Measurements from ENCODE around the gene RRAS2. TPM values are rescaled to one million over a fixed set of nuclear protein-coding genes. Genes with fewer than 3 reads are reported as not detected.
A peak's percentile ranks its signal among the peaks of the same experiment; 100 is the strongest.

Gene RRAS2
- total RNA-seq, 1 donor from 2014 or later = 51.9 TPM

DNA sequence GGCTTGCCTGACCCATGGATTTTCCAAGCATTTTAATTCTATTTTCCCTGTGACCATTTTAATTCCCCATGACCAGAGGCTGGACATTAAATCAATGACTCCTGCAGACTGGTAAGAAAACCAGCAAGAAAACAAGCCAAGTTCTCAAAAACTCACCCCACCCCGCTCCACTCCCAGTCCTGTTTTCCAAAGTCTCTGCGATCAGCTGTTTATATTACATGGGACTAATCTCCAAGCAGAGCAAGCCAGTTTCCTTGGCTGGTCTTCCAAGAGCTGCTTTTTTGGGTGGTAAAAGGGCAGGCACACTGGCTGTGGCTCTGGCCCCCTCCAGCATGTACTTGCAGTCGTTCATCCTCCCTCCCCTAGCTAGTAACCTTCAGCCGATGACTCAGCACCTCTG, 97.9 kb downstream of the RRAS2 start:
- peaks cover 17% of the 10 kb centered on the region for H3K36me3 Mint-ChIP-seq
- TF ChIP-seq, protein P1, sequence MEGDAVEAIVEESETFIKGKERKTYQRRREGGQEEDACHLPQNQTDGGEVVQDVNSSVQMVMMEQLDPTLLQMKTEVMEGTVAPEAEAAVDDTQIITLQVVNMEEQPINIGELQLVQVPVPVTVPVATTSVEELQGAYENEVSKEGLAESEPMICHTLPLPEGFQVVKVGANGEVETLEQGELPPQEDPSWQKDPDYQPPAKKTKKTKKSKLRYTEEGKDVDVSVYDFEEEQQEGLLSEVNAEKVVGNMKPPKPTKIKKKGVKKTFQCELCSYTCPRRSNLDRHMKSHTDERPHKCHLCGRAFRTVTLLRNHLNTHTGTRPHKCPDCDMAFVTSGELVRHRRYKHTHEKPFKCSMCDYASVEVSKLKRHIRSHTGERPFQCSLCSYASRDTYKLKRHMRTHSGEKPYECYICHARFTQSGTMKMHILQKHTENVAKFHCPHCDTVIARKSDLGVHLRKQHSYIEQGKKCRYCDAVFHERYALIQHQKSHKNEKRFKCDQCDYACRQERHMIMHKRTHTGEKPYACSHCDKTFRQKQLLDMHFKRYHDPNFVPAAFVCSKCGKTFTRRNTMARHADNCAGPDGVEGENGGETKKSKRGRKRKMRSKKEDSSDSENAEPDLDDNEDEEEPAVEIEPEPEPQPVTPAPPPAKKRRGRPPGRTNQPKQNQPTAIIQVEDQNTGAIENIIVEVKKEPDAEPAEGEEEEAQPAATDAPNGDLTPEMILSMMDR (IDR thresholded peaks at IDR 0.05; ENCODE audit: unreplicated experiment) = no peak
- H3K27me3 Mint-ChIP-seq (ENCODE audit: low read depth) = peaks cover 2% of the 10 kb centered on the region
- H3K27ac Mint-ChIP-seq = no peak overlapping the region
- H3K4me1 Mint-ChIP-seq = no peaks in the 10 kb centered on the region
- peaks cover 19% of the 10 kb centered on the region for H3K9me3 Mint-ChIP-seq
- H3K4me3 Mint-ChIP-seq = no peak overlapping the region
- DNase-seq (ENCODE audit: low spot score in 2 of 2, unreplicated experiment in 2 of 2) = no peak

DNA sequence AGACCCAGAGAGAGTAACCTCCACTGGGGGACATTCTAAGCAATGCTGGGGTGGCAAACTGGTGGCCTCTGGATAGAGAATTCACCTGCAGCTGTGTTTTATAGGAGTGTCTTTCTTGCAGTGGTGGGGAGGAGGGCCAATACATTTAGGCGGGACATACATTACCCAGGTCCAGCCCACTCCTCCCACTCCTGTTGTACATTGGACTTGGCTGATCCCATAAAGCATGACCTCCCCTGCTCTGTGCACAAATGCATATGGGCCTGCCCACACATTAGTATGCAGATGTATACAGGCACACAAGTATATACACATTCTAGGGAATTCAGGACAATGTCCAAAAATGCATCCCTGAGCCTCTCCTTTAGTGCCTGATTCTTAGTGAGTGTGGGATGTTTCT, 99.1 kb downstream of the RRAS2 start:
- H3K4me1 Mint-ChIP-seq = no peaks in the 10 kb centered on the region
- no peak overlapping the region for H3K4me3 Mint-ChIP-seq
- no peak overlapping the region for H3K27ac Mint-ChIP-seq
- no peak for DNase-seq (ENCODE audit: low spot score in 2 of 2, unreplicated experiment in 2 of 2)
- H3K27me3 Mint-ChIP-seq (ENCODE audit: low read depth) = peaks cover 2% of the 10 kb centered on the region
- peaks cover 8% of the 10 kb centered on the region for H3K9me3 Mint-ChIP-seq
- TF ChIP-seq, protein P1 (IDR thresholded peaks at IDR 0.05; ENCODE audit: unreplicated experiment) = no peak
- peaks cover 7% of the 10 kb centered on the region for H3K36me3 Mint-ChIP-seq

DNA sequence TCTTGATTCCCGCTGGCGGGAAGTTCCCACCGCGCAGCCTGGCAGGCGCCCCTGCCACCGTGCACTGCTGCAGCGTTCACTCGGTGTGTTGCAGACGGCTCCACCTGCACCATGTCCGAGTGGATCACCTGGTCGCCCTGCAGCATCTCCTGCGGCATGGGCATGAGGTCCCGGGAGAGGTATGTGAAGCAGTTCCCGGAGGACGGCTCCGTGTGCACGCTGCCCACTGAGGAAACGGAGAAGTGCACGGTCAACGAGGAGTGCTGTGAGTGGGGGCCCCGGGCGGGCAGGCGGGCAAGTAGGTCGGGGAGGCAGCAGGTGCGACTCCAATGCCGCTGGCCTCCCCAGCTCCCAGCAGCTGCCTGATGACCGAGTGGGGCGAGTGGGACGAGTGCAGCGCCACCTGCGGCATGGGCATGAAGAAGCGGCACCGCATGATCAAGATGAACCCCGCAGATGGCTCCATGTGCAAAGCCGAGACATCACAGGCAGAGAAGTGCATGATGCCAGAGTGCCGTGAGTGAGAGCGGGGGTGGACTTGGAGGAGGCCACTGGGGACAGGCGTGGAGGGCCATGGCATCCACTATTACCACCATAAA, 99.7 kb downstream of the RRAS2 start:
- TF ChIP-seq, protein P1 (IDR thresholded peaks at IDR 0.05; ENCODE audit: unreplicated experiment) = no peak
- Mint-ChIP-seq H3K36me3 (peaks cover 3% of the 10 kb centered on the region), H3K27me3 (ENCODE audit: low read depth) (peaks cover 2% of the 10 kb centered on the region), H3K4me1 (no peaks in the 10 kb centered on the region), H3K27ac (no peak overlapping the region), H3K9me3 (peaks cover 4% of the 10 kb centered on the region), H3K4me3 (no peak overlapping the region)
- no peak for DNase-seq (ENCODE audit: low spot score in 2 of 2, unreplicated experiment in 2 of 2)

DNA sequence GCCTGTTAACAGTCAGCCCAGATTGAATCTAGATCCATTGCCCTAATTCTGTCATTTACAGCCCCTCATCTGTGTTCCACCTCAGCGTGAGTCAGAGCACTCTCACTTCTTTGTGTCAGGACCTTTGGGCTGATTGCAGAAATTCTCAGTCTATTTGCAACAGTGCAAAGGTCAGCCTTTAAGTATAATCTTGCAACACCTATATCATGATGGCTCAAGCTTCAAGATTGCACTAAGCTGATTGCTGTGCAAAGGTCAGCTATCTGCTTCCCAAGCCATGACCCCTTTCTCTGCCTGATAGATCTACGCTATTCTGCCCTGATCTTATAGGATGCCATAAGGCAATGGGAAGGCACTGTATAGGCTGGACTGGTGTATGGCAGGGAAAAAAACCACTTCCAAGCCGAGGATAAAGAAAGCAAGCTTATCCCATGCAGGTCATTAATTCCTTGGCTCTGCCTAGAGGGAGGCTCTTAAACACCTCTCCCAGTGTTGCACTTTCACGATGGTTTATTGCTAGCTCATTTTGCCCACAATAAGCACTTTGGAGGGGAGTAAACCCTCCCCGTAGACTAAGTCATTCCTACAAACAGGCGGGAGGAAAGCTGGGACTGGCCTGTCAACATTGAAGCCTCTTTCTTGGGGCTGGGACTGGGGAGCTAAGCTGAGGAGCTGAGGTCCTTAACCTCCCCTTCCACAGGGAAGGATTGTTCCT, 100.6 kb downstream of the RRAS2 start:
- DNase-seq (ENCODE audit: low spot score in 2 of 2, unreplicated experiment in 2 of 2) = no peak
- H3K4me1 Mint-ChIP-seq = no peaks in the 10 kb centered on the region
- TF ChIP-seq, protein P1 (IDR thresholded peaks at IDR 0.05; ENCODE audit: unreplicated experiment) = no peak
- no peaks in the 10 kb centered on the region for H3K36me3 Mint-ChIP-seq
- peaks cover 2% of the 10 kb centered on the region for H3K27me3 Mint-ChIP-seq (ENCODE audit: low read depth)
- no peak overlapping the region for H3K27ac Mint-ChIP-seq
- peaks cover 2% of the 10 kb centered on the region for H3K9me3 Mint-ChIP-seq
- H3K4me3 Mint-ChIP-seq = no peak overlapping the region

DNA sequence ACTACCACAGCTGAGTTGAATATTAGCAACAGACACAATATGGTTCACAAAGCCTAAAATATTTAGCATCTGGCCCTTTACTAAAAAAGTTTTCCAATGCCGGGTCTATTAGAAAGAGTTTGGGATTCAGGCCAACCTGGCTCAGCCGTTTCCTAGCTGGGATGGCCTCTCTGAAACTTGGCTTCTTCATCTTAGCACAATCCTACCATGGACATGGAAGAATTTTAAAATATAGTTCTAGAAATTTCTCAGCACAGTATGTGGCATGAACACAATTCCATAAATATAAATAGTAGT, 103.8 kb downstream of the RRAS2 start:
- no peaks in the 10 kb centered on the region for H3K36me3 Mint-ChIP-seq
- H3K27me3 Mint-ChIP-seq (ENCODE audit: low read depth) = peaks cover 5% of the 10 kb centered on the region
- H3K27ac Mint-ChIP-seq = no peak overlapping the region
- TF ChIP-seq, protein P1 (IDR thresholded peaks at IDR 0.05; ENCODE audit: unreplicated experiment) = no peak
- no peak overlapping the region for H3K4me3 Mint-ChIP-seq
- peak in 1 of 2 experiments; percentile 11 for DNase-seq (ENCODE audit: low spot score in 2 of 2, unreplicated experiment in 2 of 2)
- H3K4me1 Mint-ChIP-seq = no peaks in the 10 kb centered on the region
- H3K9me3 Mint-ChIP-seq = no peaks in the 10 kb centered on the region
